ENCODE data around the gene MFF. TPM values are rescaled to one million over a fixed set of nuclear protein-coding genes. Genes with fewer than 3 reads are reported as not detected.

Gene MFF
- total RNA-seq, 1 donor from 2014 or later: 159 TPM

DNA sequence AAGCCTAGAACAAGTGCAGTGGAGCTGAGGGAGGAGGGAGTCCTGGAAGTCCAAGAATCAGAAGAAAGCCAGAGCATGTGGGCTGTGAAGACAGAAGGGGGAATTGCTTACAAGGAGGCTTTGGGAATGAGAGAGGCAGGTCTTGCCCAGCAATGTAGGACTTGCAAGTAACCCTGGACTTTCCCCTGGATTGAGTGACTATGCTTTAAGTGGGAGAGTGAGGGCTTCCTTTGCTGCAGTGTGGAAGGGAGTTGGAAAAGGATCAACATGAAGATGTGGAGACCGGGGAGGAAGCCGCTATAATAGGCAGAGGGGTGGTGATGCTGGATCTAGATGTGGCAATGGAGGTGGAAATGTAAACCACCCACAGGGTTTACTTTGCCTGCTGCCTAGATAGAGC lies 76.5 kb downstream of the MFF start:
- Mint-ChIP-seq H3K27ac (peak overlapping the region; percentile 9), H3K4me3 (no peak overlapping the region), H3K9me3 (peaks cover 4% of the 10 kb centered on the region), H3K27me3 (ENCODE audit: insufficient read depth, low read depth) (peaks cover 5% of the 10 kb centered on the region), H3K4me1 (peaks cover 5% of the 10 kb centered on the region), H3K36me3 (no peaks in the 10 kb centered on the region)
- Histone ChIP-seq H3K27me3 (no peaks in the 10 kb centered on the region), H3K4me3 (no peak overlapping the region), H3K36me3 (no peaks in the 10 kb centered on the region), H2AFZ (replicated peaks) (no peak overlapping the region), H3K9ac (no peak overlapping the region), H3K9me3 (ENCODE audit: low read depth) (no peaks in the 10 kb centered on the region), H3F3A (ENCODE audit: low read depth) (no peaks in the 10 kb centered on the region), H3K27ac (no peak overlapping the region), H4K20me1 (ENCODE audit: low read depth) (no peaks in the 10 kb centered on the region), H3K4me2 (no peak overlapping the region), H3K4me1 (no peaks in the 10 kb centered on the region), H3K79me2 (ENCODE audit: low read depth) (no peaks in the 10 kb centered on the region)
- TF ChIP-seq, protein P1, sequence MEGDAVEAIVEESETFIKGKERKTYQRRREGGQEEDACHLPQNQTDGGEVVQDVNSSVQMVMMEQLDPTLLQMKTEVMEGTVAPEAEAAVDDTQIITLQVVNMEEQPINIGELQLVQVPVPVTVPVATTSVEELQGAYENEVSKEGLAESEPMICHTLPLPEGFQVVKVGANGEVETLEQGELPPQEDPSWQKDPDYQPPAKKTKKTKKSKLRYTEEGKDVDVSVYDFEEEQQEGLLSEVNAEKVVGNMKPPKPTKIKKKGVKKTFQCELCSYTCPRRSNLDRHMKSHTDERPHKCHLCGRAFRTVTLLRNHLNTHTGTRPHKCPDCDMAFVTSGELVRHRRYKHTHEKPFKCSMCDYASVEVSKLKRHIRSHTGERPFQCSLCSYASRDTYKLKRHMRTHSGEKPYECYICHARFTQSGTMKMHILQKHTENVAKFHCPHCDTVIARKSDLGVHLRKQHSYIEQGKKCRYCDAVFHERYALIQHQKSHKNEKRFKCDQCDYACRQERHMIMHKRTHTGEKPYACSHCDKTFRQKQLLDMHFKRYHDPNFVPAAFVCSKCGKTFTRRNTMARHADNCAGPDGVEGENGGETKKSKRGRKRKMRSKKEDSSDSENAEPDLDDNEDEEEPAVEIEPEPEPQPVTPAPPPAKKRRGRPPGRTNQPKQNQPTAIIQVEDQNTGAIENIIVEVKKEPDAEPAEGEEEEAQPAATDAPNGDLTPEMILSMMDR (IDR thresholded peaks at IDR 0.05): no peak
- no peak for TF ChIP-seq EZH2phosphoT487 (IDR thresholded peaks at IDR 0.05)
- DNase-seq (ENCODE audit: low spot score): no peak

DNA sequence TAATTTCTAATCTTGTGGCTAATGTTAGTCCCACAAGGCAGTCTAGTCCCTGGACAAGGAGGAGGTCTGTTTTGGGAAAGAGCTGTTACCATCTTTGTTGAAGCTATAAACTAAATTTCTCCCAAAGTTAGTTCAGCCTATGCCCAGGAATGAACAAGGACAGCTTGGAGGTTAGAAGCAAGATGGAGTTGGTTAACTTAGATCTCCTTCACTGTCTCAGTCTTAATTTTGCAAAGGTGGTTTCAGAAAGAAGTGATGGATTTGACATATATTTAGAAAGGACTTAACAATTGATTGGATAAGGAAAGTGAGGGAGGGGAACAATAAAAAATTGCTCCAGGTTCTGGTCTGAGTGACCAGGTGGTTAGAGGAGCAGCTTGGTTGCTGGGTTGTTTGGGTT lies 77.3 kb downstream of the MFF start:
- no peaks in the 10 kb centered on the region for H3K79me2 ChIP-seq (ENCODE audit: low read depth)
- peaks cover 9% of the 10 kb centered on the region for H3K4me1 Mint-ChIP-seq
- no peak overlapping the region for H3K4me2 ChIP-seq
- H3K27ac ChIP-seq: no peak overlapping the region
- H3K9ac ChIP-seq: no peak overlapping the region
- H3F3A ChIP-seq (ENCODE audit: low read depth): no peaks in the 10 kb centered on the region
- no peak overlapping the region for H2AFZ ChIP-seq (replicated peaks)
- no peaks in the 10 kb centered on the region for H3K36me3 Mint-ChIP-seq
- TF ChIP-seq, protein P1 (IDR thresholded peaks at IDR 0.05): no peak
- no peak for TF ChIP-seq EZH2 (IDR thresholded peaks at IDR 0.05)
- no peak for TF ChIP-seq EZH2phosphoT487 (IDR thresholded peaks at IDR 0.05)
- no peaks in the 10 kb centered on the region for H3K4me1 ChIP-seq
- H3K27me3 ChIP-seq: no peaks in the 10 kb centered on the region
- no peaks in the 10 kb centered on the region for H3K9me3 ChIP-seq (ENCODE audit: low read depth)
- no peaks in the 10 kb centered on the region for H3K36me3 ChIP-seq
- H3K4me3 ChIP-seq: no peak overlapping the region
- H4K20me1 ChIP-seq (ENCODE audit: low read depth): no peaks in the 10 kb centered on the region
- peaks cover 5% of the 10 kb centered on the region for H3K27me3 Mint-ChIP-seq (ENCODE audit: insufficient read depth, low read depth)
- H3K4me3 Mint-ChIP-seq: peak overlapping the region; percentile 3
- no peak for DNase-seq (ENCODE audit: low spot score)
- peaks cover 4% of the 10 kb centered on the region for H3K9me3 Mint-ChIP-seq
- H3K27ac Mint-ChIP-seq: no peak overlapping the region

DNA sequence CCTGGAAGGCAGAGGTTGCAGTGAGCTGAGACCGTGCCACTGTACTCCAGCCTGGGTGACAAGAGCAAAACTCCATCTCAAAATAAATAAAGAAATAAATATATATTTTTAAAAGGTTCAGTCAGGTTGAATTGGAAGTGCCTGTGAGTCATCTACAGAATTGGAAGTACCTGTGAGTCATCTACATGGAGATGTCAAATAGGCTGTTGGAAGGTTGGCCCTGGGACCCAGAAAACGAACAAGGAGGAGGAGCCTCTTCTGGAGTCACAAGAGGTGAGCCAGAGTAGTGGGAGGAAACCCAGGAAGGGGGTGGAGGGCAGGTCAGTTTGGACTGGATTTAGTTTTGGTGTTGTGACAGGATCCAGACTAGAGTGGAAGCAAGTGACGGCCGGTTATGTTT lies 77.9 kb downstream of the MFF start:
- no peaks in the 10 kb centered on the region for H3K36me3 ChIP-seq
- H3K4me1 ChIP-seq: no peaks in the 10 kb centered on the region
- H3F3A ChIP-seq (ENCODE audit: low read depth): no peaks in the 10 kb centered on the region
- no peak for DNase-seq (ENCODE audit: low spot score)
- TF ChIP-seq EZH2 (IDR thresholded peaks at IDR 0.05) (no peak), EZH2phosphoT487 (IDR thresholded peaks at IDR 0.05) (no peak)
- TF ChIP-seq, protein P1 (IDR thresholded peaks at IDR 0.05): no peak
- no peaks in the 10 kb centered on the region for H3K27me3 ChIP-seq
- no peaks in the 10 kb centered on the region for H3K36me3 Mint-ChIP-seq
- no peak overlapping the region for H3K4me3 ChIP-seq
- no peaks in the 10 kb centered on the region for H3K79me2 ChIP-seq (ENCODE audit: low read depth)
- H4K20me1 ChIP-seq (ENCODE audit: low read depth): no peaks in the 10 kb centered on the region
- H3K27ac ChIP-seq: no peak overlapping the region
- H3K9me3 Mint-ChIP-seq: peaks cover 4% of the 10 kb centered on the region
- no peak overlapping the region for H2AFZ ChIP-seq (replicated peaks)
- peaks cover 9% of the 10 kb centered on the region for H3K4me1 Mint-ChIP-seq
- H3K9me3 ChIP-seq (ENCODE audit: low read depth): no peaks in the 10 kb centered on the region
- no peak overlapping the region for H3K9ac ChIP-seq
- H3K27ac Mint-ChIP-seq: no peak overlapping the region
- H3K4me3 Mint-ChIP-seq: no peak overlapping the region
- peaks cover 5% of the 10 kb centered on the region for H3K27me3 Mint-ChIP-seq (ENCODE audit: insufficient read depth, low read depth)
- H3K4me2 ChIP-seq: no peak overlapping the region

Data from neural progenitor cell (in vitro differentiated cells).